ENCODE measurements around the gene SI.
"Not testable (repeated sequence)": the region's sequence is repeated elsewhere in the genome, so short reads cannot be mapped to it uniquely, and the experiment has no call there.

The SI gene

GRCh38 chr3:165078293-165078692 is at the start of gene SI:
TSS of gene SI (minus strand) at chr3:165078496. CDS start at chr3:165076012, 2,484 bp downstream.
- DNase-seq, result no peak

DNA sequence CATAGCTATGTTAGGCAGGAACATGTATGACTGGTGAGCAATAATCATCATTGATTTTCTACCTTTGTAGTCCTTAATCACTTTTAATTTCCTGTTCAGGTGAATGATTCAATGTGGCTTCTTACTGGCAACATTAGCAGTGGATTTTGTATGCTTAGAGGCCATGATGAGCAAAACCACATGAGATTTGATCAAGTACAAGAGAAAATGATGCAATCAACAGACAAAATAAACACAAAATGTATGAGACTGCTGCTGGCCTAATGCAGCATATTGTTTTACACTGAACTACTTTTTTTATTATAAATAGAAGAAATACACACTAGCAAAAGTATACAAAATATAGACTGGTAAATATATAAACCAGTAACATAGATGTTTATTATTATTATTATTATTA is 47.5 kb upstream of the SI start:
- no peak for DNase-seq

DNA sequence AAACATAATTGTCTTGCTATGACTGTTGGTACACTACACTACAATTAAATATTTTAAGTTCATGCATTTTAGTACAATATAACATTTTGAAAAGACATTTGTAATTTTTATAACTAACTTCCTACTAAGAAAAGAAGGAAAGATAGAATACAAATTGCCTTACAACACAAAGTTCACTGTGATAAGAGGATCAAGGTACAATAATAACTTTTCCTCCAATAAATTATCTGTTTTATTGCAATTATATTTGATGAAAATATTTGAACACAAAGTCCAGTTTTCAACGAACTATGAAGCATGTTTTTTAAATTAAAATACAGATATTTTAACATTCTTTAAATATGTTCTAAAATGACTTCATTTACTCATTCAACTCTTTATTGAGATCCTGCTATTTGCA is 33.1 kb upstream of the SI start:
- DNase-seq, result no peak

DNA sequence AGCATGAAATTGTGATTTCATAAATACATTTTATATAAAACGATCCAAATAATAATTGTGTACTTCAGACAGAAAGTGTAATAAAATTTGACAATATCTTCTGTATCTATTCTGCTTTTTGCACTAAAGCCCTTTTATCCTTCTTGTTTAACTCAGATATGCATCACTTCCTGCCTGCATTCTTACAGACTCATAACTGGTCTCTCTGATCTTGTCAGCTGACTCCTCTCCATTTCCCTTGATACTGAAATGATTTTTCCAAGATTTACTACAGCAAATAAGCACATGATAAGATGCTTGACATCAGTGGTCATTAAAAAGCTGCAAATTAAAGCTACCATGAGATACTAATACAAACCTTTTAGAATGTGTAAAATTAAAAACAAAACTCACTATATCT is 25.3 kb upstream of the SI start:
- DNase-seq, result no peak

DNA sequence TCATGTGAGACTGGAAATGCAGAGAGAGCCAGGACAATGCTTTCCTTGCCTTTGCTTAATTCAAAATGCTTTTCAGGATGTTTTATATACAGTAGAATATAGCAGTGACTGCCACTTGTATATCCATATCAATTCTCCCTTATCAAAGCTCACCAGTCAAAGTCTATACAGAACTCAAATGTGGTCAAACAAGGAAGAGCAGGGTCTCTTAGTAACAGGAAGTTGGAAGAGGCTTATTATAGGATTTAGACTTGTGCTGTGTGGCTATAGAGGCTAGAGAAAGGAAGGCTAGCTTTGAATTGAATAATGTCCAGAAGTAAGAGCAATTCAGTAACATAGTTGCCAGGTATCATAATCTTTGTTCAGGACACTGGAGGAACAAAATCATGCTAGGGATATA is 4.4 kb upstream of the SI start:
- no peak for DNase-seq

GRCh38 chr3:165081183-165081582 is 2.9 kb upstream of the SI start:
- no peak for DNase-seq

DNA sequence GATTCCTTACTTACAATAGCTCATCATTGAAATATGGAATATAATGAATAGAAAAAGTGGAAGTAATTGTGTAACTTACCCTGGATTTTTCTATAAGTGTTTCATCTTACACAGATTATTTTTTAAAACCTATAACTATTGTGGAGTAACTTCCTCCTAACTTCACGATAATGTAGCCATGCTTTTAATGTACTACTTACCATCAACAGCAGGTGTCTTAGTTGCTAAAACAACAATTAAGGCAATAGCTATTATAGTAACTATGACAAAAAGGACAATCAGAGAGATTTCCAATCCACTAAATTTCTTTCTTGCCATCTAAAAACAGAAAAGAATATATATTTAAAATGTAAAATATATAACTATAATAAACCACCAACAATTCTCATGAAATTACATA is 2.6 kb downstream of the SI start:
- no peak for DNase-seq

GRCh38 chr3:165070682-165071081 is 7.6 kb downstream of the SI start:
- DNase-seq, result no peak

DNA sequence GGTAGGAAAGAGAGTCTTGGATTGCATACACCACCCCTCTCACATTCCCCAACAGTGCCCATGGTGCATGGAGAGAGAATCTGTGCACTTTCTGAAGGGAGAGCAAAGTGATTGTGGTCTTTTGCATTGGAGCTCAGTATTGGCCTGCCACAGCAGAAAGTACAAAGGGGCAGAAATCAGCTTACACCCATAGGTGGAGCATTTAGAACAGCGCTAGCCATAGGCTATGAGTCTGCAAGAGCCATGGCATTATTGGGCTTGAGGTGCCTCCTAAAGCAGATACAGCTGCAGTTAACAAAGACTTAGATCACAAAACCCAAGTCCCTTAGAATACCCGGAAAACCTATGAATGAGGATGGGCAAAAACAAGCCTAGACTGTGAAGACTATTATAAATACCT is 21.8 kb downstream of the SI start:
- DNase-seq, result no peak

- no peak for DNase-seq
These were observed 38.1 kb downstream of the SI start for GRCh38 chr3:165040186-165040585.

- no peak for DNase-seq
These were observed 66.7 kb downstream of the SI start for GRCh38 chr3:165011557-165011956.

GRCh38 chr3:164984947-164985346 is 93.3 kb downstream of the SI start:
- no peak for DNase-seq

- DNase-seq, result no peak
These were observed 115.7 kb downstream of the SI start for GRCh38 chr3:164962610-164963009.

GRCh38 chr3:164952966-164953365 is 125.3 kb downstream of the SI start:
- no peak for DNase-seq

GRCh38 chr3:164951403-164951802 is 126.9 kb downstream of the SI start:
- not testable (repeated sequence) for DNase-seq

DNA sequence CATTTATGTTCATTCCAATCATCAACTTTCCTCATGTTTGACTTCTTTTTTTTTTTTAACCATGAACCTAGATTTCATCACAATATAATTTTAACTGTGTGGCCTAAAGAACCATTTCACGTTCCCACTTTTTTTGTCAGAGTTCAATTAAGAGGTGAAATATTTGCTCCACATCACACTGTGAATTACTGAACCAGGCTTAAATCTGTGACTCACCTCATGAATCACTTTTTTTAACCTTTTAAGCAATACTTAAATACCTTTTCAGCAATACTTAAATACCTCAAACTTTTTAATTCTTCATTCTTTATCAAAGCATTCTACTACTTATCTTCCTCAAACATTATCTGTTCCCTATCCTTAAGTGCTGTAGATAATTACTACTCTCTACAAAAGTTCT is 137.6 kb downstream of the SI start:
- no peak for DNase-seq

- DNase-seq, result no peak
These were observed 148.7 kb downstream of the SI start for GRCh38 chr3:164929642-164930041.

All from activated naive CD4-positive, alpha-beta T cell (primary cell).